HepG2 (cell line): ENCODE measurements around the gene ALDH4A1. TPM values are rescaled to one million over a fixed set of nuclear protein-coding genes. Genes with fewer than 3 reads are reported as not detected.

ENCODE experiments used
- ATAC-seq: fragments of 200-7000 bp; cut with Tn5 transposase; 3 replicates; pipeline ENCODE4 v1.9.1; 2020; ENCODE audit warnings: mild to moderate bottlenecking, moderate library complexity
- BruUV-seq: library from RNA; stranded (reverse); fragments of 400-500 nt; replicated peaks from 2 replicates; lab custom pipeline; 2021; lab: Mats Ljungman, UMichigan
- CTCF ChIA-PET: fragments of 300-600 bp; formaldehyde crosslinking; extraction: SDS; loops from one replicate; lab custom pipeline; 2021; ENCODE audit warnings: low total read pairs, inconsistent platforms, low intra/inter-chr PET ratio; lab: Yijun Ruan, JAX
- POLR2A ChIA-PET: fragments of 350-600 bp; sonication (Branson Sonifier 250); formaldehyde crosslinking; loops from one replicate; lab custom pipeline; 2020; ENCODE audit warnings: antibody characterized with exemption, inconsistent platforms; lab: Yijun Ruan, JAX
- DNase-seq: peaks from one replicate; pipeline ENCODE4 v3.0.0-alpha.2; 2015; ENCODE audit warnings: low spot score
- FAIRE-seq: peaks from 3 replicates; lab custom pipeline; 2011; peaks lifted over from hg19 to GRCh38; lab: Jason Lieb, UNC
- H2AFZ ChIP-seq: one replicate; pipeline ENCODE4 v1.6.1; 2011; ENCODE audit warnings: low read length, inconsistent platforms
- H3K27ac ChIP-seq: fragments of 300-600 bp; 3 replicates; pipeline ENCODE4 v1.8.0; 2011; ENCODE audit warnings: mixed run types, mild to moderate bottlenecking, mixed read lengths, low read length, inconsistent platforms; ENCODE audit not compliant: insufficient read depth; ENCODE audit errors: extremely low read length
- H3K27me3 ChIP-seq, 2 experiments: fragments of 200-600 bp in 1 of 2; 2 replicates in 1 of 2; 3 replicates in 1 of 2; pipeline versions ENCODE4 v1.6.0 to v1.8.0; 2011; ENCODE audit warnings: low read length in 2 of 2, mild to moderate bottlenecking in 2 of 2, moderate library complexity in 2 of 2, inconsistent platforms in 1 of 2; ENCODE audit not compliant: insufficient read depth in 2 of 2, control insufficient read depth in 1 of 2
- H3K36me3 ChIP-seq, 2 experiments: fragments of 200-600 bp in 1 of 2; replicated peaks in 1 of 2; 2 replicates in 1 of 2; 3 replicates in 1 of 2; pipeline versions ENCODE4 v1.5.1 to v1.8.0; 2011; ENCODE audit warnings: low read length in 2 of 2, inconsistent platforms in 1 of 2; ENCODE audit not compliant: insufficient read depth in 2 of 2, control insufficient read depth in 1 of 2
- H3K4me1 ChIP-seq: 2 replicates; pipeline ENCODE4 v1.5.1; 2012; ENCODE audit warnings: low read length, inconsistent platforms; ENCODE audit not compliant: insufficient read depth
- H3K4me2 ChIP-seq: 2 replicates; pipeline ENCODE4 v1.6.0; 2011; ENCODE audit warnings: low read depth, low read length, inconsistent platforms
- H3K4me3 ChIP-seq, 3 experiments: fragments of 200-600 bp in 1 of 3; sonication (generic), shearing (Covaris generic) in 1 of 3; replicated peaks in 1 of 3; 2 replicates each; pipeline ENCODE4 v1.5.1; 2011 to 2016; ENCODE audit warnings: low read length in 3 of 3, inconsistent platforms in 2 of 3, low read depth in 2 of 3, mild to moderate bottlenecking in 2 of 3, control low read depth in 1 of 3, mixed read lengths in 1 of 3; ENCODE audit not compliant: insufficient read depth in 1 of 3
- H3K79me2 ChIP-seq: one replicate; pipeline ENCODE4 v1.6.1; 2011; ENCODE audit warnings: low read length, inconsistent platforms; ENCODE audit not compliant: insufficient read depth
- H3K9ac ChIP-seq: 2 replicates; pipeline ENCODE4 v1.6.0; 2011; ENCODE audit warnings: mild to moderate bottlenecking, low read depth, low read length, inconsistent platforms; ENCODE audit not compliant: insufficient read depth
- H3K9me3 ChIP-seq: 2 replicates; pipeline ENCODE4 v1.5.1; 2012; ENCODE audit warnings: mild to moderate bottlenecking, low read length
- H4K20me1 ChIP-seq: 2 replicates; pipeline ENCODE4 v1.6.0; 2011; ENCODE audit warnings: inconsistent platforms, mild to moderate bottlenecking, low read length, moderate library complexity; ENCODE audit not compliant: insufficient read depth
- AFF4 ChIP-seq: sonication (generic); formaldehyde crosslinking; IDR thresholded peaks from 2 replicates; pipeline ENCODE4 v1.4.0; 2020; ENCODE audit warnings: missing genetic modification reagents
- E2F2 ChIP-seq: sonication (generic); formaldehyde crosslinking; IDR thresholded peaks from 2 replicates; pipeline ENCODE4 v1.4.0; 2020; ENCODE audit warnings: missing genetic modification reagents, borderline replicate concordance
- EHMT2 ChIP-seq: fragments of 200-600 bp; sonication (generic); IDR thresholded peaks from 2 replicates; pipeline ENCODE4 v1.7.0; 2017; ENCODE audit warnings: antibody characterized with exemption, low read depth, low read length, borderline replicate concordance
- GPN1 ChIP-seq: sonication (generic); formaldehyde crosslinking; IDR thresholded peaks from 2 replicates; pipeline ENCODE4 v1.5.1; 2020; ENCODE audit warnings: missing genetic modification reagents, borderline replicate concordance
- HNRNPK ChIP-seq: fragments of 200-400 bp; formaldehyde crosslinking; IDR thresholded peaks from 2 replicates; pipeline ENCODE4 v1.6.1; 2018; ENCODE audit warnings: low read length, low read depth, moderate library complexity, mild to moderate bottlenecking; ENCODE audit not compliant: poor library complexity, severe bottlenecking
- HNRNPL ChIP-seq: fragments of 200-400 bp; formaldehyde crosslinking; IDR thresholded peaks from 2 replicates; pipeline ENCODE4 v1.6.1; 2017; ENCODE audit warnings: mild to moderate bottlenecking, low read depth, low read length
- JDP2 ChIP-seq: sonication (generic); formaldehyde crosslinking; IDR thresholded peaks from 2 replicates; pipeline ENCODE4 v1.8.1; 2022; ENCODE audit warnings: missing genetic modification reagents, borderline replicate concordance
- NR2F2 ChIP-seq: IDR thresholded peaks from 2 replicates; pipeline ENCODE4 v1.6.1; 2012; ENCODE audit warnings: low read depth, inconsistent platforms, borderline replicate concordance
- PLRG1 ChIP-seq: fragments of 450-650 bp; conservative IDR thresholded peaks from 2 replicates; pipeline ENCODE4 v1.6.1; 2016
- RFX1 ChIP-seq: fragments of 450-650 bp; IDR thresholded peaks from 2 replicates; pipeline ENCODE4 v1.6.1; 2017
- SNAI1 ChIP-seq: sonication (generic); formaldehyde crosslinking; IDR thresholded peaks from 2 replicates; pipeline ENCODE4 v1.5.0; 2020; ENCODE audit warnings: mild to moderate bottlenecking, missing genetic modification reagents, borderline replicate concordance
- SSRP1 ChIP-seq: IDR thresholded peaks from 2 replicates; pipeline ENCODE4 v1.6.1; 2016; ENCODE audit warnings: control low read depth
- TOPORS ChIP-seq: sonication (generic); formaldehyde crosslinking; IDR thresholded peaks from 2 replicates; pipeline ENCODE4 v1.8.0; 2023; ENCODE audit warnings: mild to moderate bottlenecking, missing genetic modification reagents
- ZBTB44 ChIP-seq: sonication (generic); formaldehyde crosslinking; IDR thresholded peaks from 2 replicates; pipeline ENCODE4 v1.4.0; 2020; ENCODE audit warnings: missing genetic modification reagents
- ZBTB7B ChIP-seq: sonication (generic); formaldehyde crosslinking; IDR thresholded peaks from 2 replicates; pipeline ENCODE4 v1.4.0; 2020; ENCODE audit warnings: missing genetic modification reagents
- ZKSCAN1 ChIP-seq: fragments of 150-350 bp; IDR thresholded peaks from 2 replicates; pipeline ENCODE4 v1.6.1; 2014; ENCODE audit warnings: low read length
- ZNF224 ChIP-seq: sonication (generic); formaldehyde crosslinking; IDR thresholded peaks from 2 replicates; pipeline ENCODE4 v1.5.0; 2020; ENCODE audit warnings: mild to moderate bottlenecking, missing genetic modification reagents
- ZNF234 ChIP-seq: sonication (generic); formaldehyde crosslinking; conservative IDR thresholded peaks from 2 replicates; pipeline ENCODE4 v1.5.1; 2020; ENCODE audit warnings: mild to moderate bottlenecking, missing genetic modification reagents
- ZNF619 ChIP-seq: sonication (generic); formaldehyde crosslinking; IDR thresholded peaks from 2 replicates; pipeline ENCODE4 v1.4.0; 2020; ENCODE audit warnings: mild to moderate bottlenecking, missing genetic modification reagents
- ZSCAN9 ChIP-seq: IDR thresholded peaks from 2 replicates; pipeline ENCODE4 v1.6.1; 2016; ENCODE audit warnings: borderline replicate concordance
- WGBS: methylation state at CpG from one replicate; pipeline ENCODE4 v1.1.6; 2017; ENCODE audit warnings: low lambda C conversion rate; 5-methylcytosine and 5-hydroxymethylcytosine counted together
- in situ Hi-C: cut with HindIII; loops from 2 replicates; pipeline ENCODE4 v1.10.0; 2017; ENCODE audit warnings: low pct_unique_long_range_greater_than_20kb; ENCODE audit not compliant: extremely low pct_ligation_motif_present
- intact Hi-C: fragments of 100-400 bp; cut with micrococcal nuclease; formaldehyde crosslinking; loops from one replicate; pipeline ENCODE4 v1.10.0; 2022; ENCODE audit not compliant: unreplicated experiment
- polyA plus RNA-seq, 8 experiments: library from polyadenylated mRNA; depleted of rRNA in 3 of 8; stranded (reverse) in 7 of 8; unstranded in 1 of 8; fragments of >200 nt; fragmentation: Illumina TruSeq in 4 of 8; extraction: Trizol in 4 of 8; gene quantifications; 2 replicates each; pipeline versions ENCODE4 v1.2.1 to v1.2.3, GENCODE V29; 2011 to 2016; ENCODE audit warnings: low read depth in 4 of 8, missing spikeins in 1 of 8, mixed read lengths in 1 of 8; ENCODE audit not compliant: insufficient read depth in 1 of 8
- total RNA-seq, 5 experiments: library from RNA; depleted of rRNA; stranded (reverse); fragments of >200 nt; fragmentation: Illumina TruSeq; extraction: Trizol; gene quantifications; 2 replicates each; pipeline ENCODE4 v1.2.3, GENCODE V29; 2016; ENCODE audit warnings: low read depth in 1 of 5

The ALDH4A1 gene
- total and polyA plus RNA-seq, 2 of the 13 experiments (the other 11 are each of a cell fraction or from before 2014, with no cell fraction given), result 76.4 to 240 TPM

- H3K4me2 ChIP-seq, result no peak overlapping the region
- POLR2A ChIA-PET, result interaction anchor here (0.8 kb wide), 1 partner anchor 9 kb away, joined by 3 read pairs; no protein-coding TSS in a partner anchor
- H3K27ac ChIP-seq, result no peak overlapping the region
- FAIRE-seq, result no peak
- H3K9me3 ChIP-seq, result no peaks in the 10 kb centered on the region
- in situ Hi-C loops (no loop called here), intact Hi-C loops (no loop called here)
- H2AFZ ChIP-seq, result no peak overlapping the region
- no peak overlapping the region for H3K4me3 ChIP-seq
- BruUV-seq, result no TSS peak
- no peaks in the 10 kb centered on the region for H3K27me3 ChIP-seq
- no peak overlapping the region for H3K9ac ChIP-seq
- ATAC-seq, result no peak
- TF ChIP-seq HNRNPK, result no peak
- no peak for TF ChIP-seq JDP2
- TF ChIP-seq AFF4 (CRISPR knock-in tag), result no peak
- TF ChIP-seq ZSCAN9 (CRISPR knock-in tag), result no peak
- TF ChIP-seq GPN1, result no peak
- TF ChIP-seq EHMT2, result no peak
- no peak for TF ChIP-seq TOPORS (CRISPR knock-in tag)
- TF ChIP-seq ZNF234, result no peak
- no peak for TF ChIP-seq HNRNPL
- TF ChIP-seq NR2F2, result no peak
- no peak for TF ChIP-seq SSRP1
- TF ChIP-seq SNAI1 (CRISPR knock-in tag), result no peak
- TF ChIP-seq PLRG1, result no peak
- no peak for TF ChIP-seq RFX1
- no peak for TF ChIP-seq ZBTB44 (CRISPR knock-in tag)
- no peak for TF ChIP-seq ZNF619 (CRISPR knock-in tag)
- TF ChIP-seq ZBTB7B, result no peak
- TF ChIP-seq ZKSCAN1, result no peak
- TF ChIP-seq E2F2 (CRISPR knock-in tag), result no peak
- TF ChIP-seq ZNF224, result no peak
- CTCF ChIA-PET, result no interaction called here
- H3K4me1 ChIP-seq, result peaks cover 59% of the 10 kb centered on the region
- H3K36me3 ChIP-seq, result peaks cover 22 to 47% of the 10 kb centered on the region in 2 experiments
- no peak for DNase-seq
- peaks cover 58% of the 10 kb centered on the region for H3K79me2 ChIP-seq
- 94% methylated on average over 7 of the region's 7 CpGs for WGBS
- peaks cover 73% of the 10 kb centered on the region for H4K20me1 ChIP-seq
Observed at GRCh38 chr1:18891426-18891780, 11.0 kb downstream of the ALDH4A1 start.
